Upper lobe of left lung (tissue), 6 donors: Measurements from ENCODE around the gene GRIK3. TPM values are rescaled to one million over a fixed set of nuclear protein-coding genes. Genes with fewer than 3 reads are reported as not detected.

Experiments
- ATAC-seq, 2 donors: fragments of 200-7000 bp; cut with Tn5 transposase; one replicate each; pipeline ENCODE4 v1.9.1; 2022; ENCODE audit warnings: mild to moderate bottlenecking in 2 of 2, moderate library complexity in 2 of 2; ENCODE audit not compliant: low FRiP score in 2 of 2
- DNase-seq, 2 donors: peaks; one replicate each; pipeline ENCODE4 v3.0.0-alpha.2; 2019 to 2020
- H3K27ac ChIP-seq, 4 donors: fragments of 200-600 bp; sonication (generic); one replicate each; pipeline ENCODE4 v1.5.1; 2016 to 2019
- H3K27me3 ChIP-seq, 4 donors: fragments of 200-600 bp; sonication (generic); one replicate each; pipeline ENCODE4 v1.5.1; 2017 to 2019
- H3K36me3 ChIP-seq, 4 donors: fragments of 200-600 bp; sonication (generic); one replicate each; pipeline ENCODE4 v1.5.1; 2016 to 2019
- H3K4me1 ChIP-seq, 4 donors: fragments of 200-600 bp; sonication (generic); one replicate each; pipeline ENCODE4 v1.5.1; 2018 to 2019
- H3K4me3 ChIP-seq, 4 donors: fragments of 200-600 bp; sonication (generic); one replicate each; pipeline ENCODE4 v1.5.1; 2017 to 2019; ENCODE audit warnings: mild to moderate bottlenecking in 2 of 4, moderate library complexity in 1 of 4
- H3K9me3 ChIP-seq, 4 donors: fragments of 200-600 bp; sonication (generic); one replicate each; pipeline ENCODE4 v1.5.1; 2018 to 2019
- CTCF ChIP-seq, 6 experiments: fragments of 450-650 bp in 4 of 6; fragments of 200-600 bp in 2 of 6; sonication (generic) in 2 of 6; IDR thresholded peaks; one replicate each; pipeline ENCODE4 v1.5.1; 2016 to 2019; ENCODE audit warnings: antibody characterized with exemption in 6 of 6
- EP300 ChIP-seq, 4 donors: sonication (generic); formaldehyde crosslinking; IDR thresholded peaks; one replicate each; pipeline ENCODE4 v1.5.1; 2017; ENCODE audit warnings: antibody characterized with exemption in 4 of 4, control low read depth in 2 of 4
- POLR2A ChIP-seq, 4 donors: fragments of 450-650 bp; IDR thresholded peaks; one replicate each; pipeline ENCODE4 v1.5.1; 2016 to 2017; ENCODE audit warnings: antibody characterized with exemption in 4 of 4, mild to moderate bottlenecking in 2 of 4
- POLR2AphosphoS5 ChIP-seq, 2 donors: sonication (generic); formaldehyde crosslinking; IDR thresholded peaks; one replicate each; pipeline ENCODE4 v1.5.1; 2017; ENCODE audit warnings: antibody characterized with exemption in 2 of 2
- WGBS, 2 donors: methylation state at CpG; one replicate each; pipeline ENCODE4 v1.1.5; 2017 to 2018; 5-methylcytosine and 5-hydroxymethylcytosine counted together
- total RNA-seq, 6 donors: library from RNA; depleted of rRNA in 4 of 6; stranded (reverse); fragments of >200 nt in 4 of 6; gene quantifications; one replicate each; pipeline versions ENCODE4 v1.1.0 to v1.2.1, GENCODE V29; 2016 to 2021
- donor health status: DM: no; HTN: no; CAD: no; lungs with moderate emphysema.
- donor health status: DM: no; HTN: yes; CAD: no; lungs with severe emphysema.

GRIK3 gene
- total RNA-seq, 6 donors from 2014 or later, result 0.10 to 0.22 TPM; not detected in 4

- no peak for DNase-seq
- WGBS, 2 donors, result 58 to 62% methylated on average over 16 to 17 of the region's 17 CpGs
- TF ChIP-seq EP300 (IDR thresholded peaks at IDR 0.05), result no peak
- no peak for TF ChIP-seq POLR2A (IDR thresholded peaks at IDR 0.05)
- no peak for TF ChIP-seq CTCF (IDR thresholded peaks at IDR 0.05)
- TF ChIP-seq POLR2AphosphoS5 (IDR thresholded peaks at IDR 0.05), result no peak
- no peaks in the 10 kb centered on the region for H3K9me3 ChIP-seq
- no peaks in the 10 kb centered on the region for H3K4me1 ChIP-seq
- no peaks in the 10 kb centered on the region for H3K36me3 ChIP-seq
- H3K27ac ChIP-seq, result no peak overlapping the region
- ATAC-seq, result no peak
- no peak overlapping the region for H3K4me3 ChIP-seq
- no peaks in the 10 kb centered on the region for H3K27me3 ChIP-seq
Measured at GRCh38 chr1:36855699-36856494, 178.4 kb downstream of the GRIK3 start.

DNA sequence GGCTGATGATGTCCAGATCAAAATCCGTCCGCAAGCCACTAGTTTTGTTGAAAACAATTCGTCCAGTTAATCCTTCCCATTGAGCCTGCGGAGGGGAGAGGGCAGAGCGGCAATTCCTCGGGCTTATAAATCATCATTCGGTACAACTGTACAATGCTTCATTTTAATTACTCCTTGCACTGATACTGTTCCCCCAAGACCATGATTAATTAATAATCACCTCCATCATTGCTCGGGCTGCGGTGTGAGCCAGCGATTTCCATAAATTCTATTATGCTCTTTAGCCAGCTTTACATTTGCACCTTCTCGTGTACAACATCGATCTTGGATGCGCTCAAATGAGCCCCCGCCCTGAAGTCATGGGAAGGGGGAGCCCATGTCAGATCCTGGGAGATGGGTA, 180.7 kb downstream of the GRIK3 start:
- no peaks in the 10 kb centered on the region for H3K36me3 ChIP-seq
- 89 to 91% methylated on average over 14 of the region's 14 CpGs for WGBS, 2 donors
- H3K27ac ChIP-seq, result no peak overlapping the region
- H3K4me3 ChIP-seq, result no peak overlapping the region
- H3K4me1 ChIP-seq, result no peaks in the 10 kb centered on the region
- DNase-seq, result no peak
- TF ChIP-seq POLR2A (IDR thresholded peaks at IDR 0.05) (no peak), CTCF (IDR thresholded peaks at IDR 0.05) (no peak), POLR2AphosphoS5 (IDR thresholded peaks at IDR 0.05) (no peak), EP300 (IDR thresholded peaks at IDR 0.05) (no peak)
- ATAC-seq, result no peak
- H3K27me3 ChIP-seq, result no peaks in the 10 kb centered on the region
- H3K9me3 ChIP-seq, result no peaks in the 10 kb centered on the region

GRCh38 chr1:36852586-36852985, 181.7 kb downstream of the GRIK3 start:
- no peak for DNase-seq
- Histone ChIP-seq H3K9me3 (no peaks in the 10 kb centered on the region), H3K27me3 (no peaks in the 10 kb centered on the region), H3K4me1 (no peaks in the 10 kb centered on the region), H3K4me3 (no peak overlapping the region), H3K36me3 (no peaks in the 10 kb centered on the region), H3K27ac (no peak overlapping the region)
- ATAC-seq, result no peak
- TF ChIP-seq POLR2A (IDR thresholded peaks at IDR 0.05) (no peak), CTCF (IDR thresholded peaks at IDR 0.05) (no peak), EP300 (IDR thresholded peaks at IDR 0.05) (no peak), POLR2AphosphoS5 (IDR thresholded peaks at IDR 0.05) (no peak)
- WGBS, 2 donors, result 85% methylated on average over 4 to 5 of the region's 5 CpGs

DNA sequence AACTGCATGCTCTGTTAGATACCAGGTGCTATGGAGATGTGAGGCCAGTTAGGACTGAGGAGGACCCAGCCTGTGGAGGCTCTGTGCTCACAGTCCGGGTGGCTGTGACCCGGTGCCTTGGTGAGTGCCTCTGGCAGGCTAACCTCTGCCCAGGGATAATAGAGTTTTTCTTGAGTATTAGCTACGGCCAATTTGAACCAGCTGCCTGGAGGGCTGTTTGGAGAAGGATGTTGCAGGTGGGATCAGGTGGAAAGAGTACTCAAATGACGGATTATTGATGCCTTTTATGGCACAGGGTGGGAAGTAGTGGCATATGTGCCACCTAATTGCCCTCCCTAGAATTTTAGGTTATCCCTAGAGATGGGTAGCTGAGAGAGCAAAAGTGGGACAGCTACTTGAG, 182.7 kb downstream of the GRIK3 start:
- 74 to 90% methylated on average over 2 to 4 of the region's 4 CpGs for WGBS, 2 donors
- ATAC-seq, result no peak
- Histone ChIP-seq H3K4me1 (no peaks in the 10 kb centered on the region), H3K9me3 (no peaks in the 10 kb centered on the region), H3K4me3 (no peak overlapping the region), H3K36me3 (no peaks in the 10 kb centered on the region), H3K27me3 (no peaks in the 10 kb centered on the region), H3K27ac (no peak overlapping the region)
- DNase-seq, result no peak
- TF ChIP-seq POLR2A (IDR thresholded peaks at IDR 0.05), result no peak
- TF ChIP-seq CTCF (IDR thresholded peaks at IDR 0.05), result no peak
- TF ChIP-seq EP300 (IDR thresholded peaks at IDR 0.05), result no peak
- no peak for TF ChIP-seq POLR2AphosphoS5 (IDR thresholded peaks at IDR 0.05)

DNA sequence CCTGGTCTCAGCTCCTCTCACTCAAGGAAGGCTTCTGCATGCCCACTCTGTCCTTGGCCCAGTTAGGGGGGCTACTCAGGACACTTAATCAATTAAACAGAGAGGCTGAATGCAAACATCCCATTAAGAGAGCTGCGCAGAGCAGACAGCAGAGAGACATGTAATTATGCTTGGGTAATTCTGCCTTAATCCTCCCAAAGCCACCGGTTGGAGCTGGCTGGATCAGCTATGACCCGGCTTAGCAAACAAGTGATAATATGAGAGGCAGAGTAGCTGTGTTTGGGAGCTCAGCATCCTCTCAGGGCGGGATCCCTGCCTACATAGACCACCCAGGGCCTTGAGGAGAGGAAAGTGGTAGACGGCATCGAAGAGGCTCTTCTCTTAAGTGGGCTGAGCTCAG, 183.2 kb downstream of the GRIK3 start:
- Histone ChIP-seq H3K36me3 (no peaks in the 10 kb centered on the region), H3K27ac (no peak overlapping the region), H3K4me3 (no peak overlapping the region), H3K27me3 (no peaks in the 10 kb centered on the region), H3K4me1 (no peaks in the 10 kb centered on the region), H3K9me3 (no peaks in the 10 kb centered on the region)
- DNase-seq (no peak), ATAC-seq (no peak)
- no peak for TF ChIP-seq CTCF (IDR thresholded peaks at IDR 0.05)
- TF ChIP-seq EP300 (IDR thresholded peaks at IDR 0.05), result no peak
- no peak for TF ChIP-seq POLR2A (IDR thresholded peaks at IDR 0.05)
- TF ChIP-seq POLR2AphosphoS5 (IDR thresholded peaks at IDR 0.05), result no peak
- WGBS, 2 donors, result 53 to 54% methylated on average over 6 of the region's 6 CpGs
